Mesothelial cell of epicardium (in vitro differentiated cells): ENCODE results near the gene TSSK6. TPM values are rescaled to one million over a fixed set of nuclear protein-coding genes. Genes with fewer than 3 reads are reported as not detected.
A peak's percentile ranks its signal among the peaks of the same experiment; 100 is the strongest.

Experiments
- DNase-seq, 2 experiments: peaks; one replicate each; pipeline ENCODE4 v3.0.0; 2021; ENCODE audit warnings: low spot score in 2 of 2; ENCODE audit not compliant: unreplicated experiment in 2 of 2
- H3K27ac Mint-ChIP-seq: 2 replicates; pipeline ENCODE4 v1.8.0; 2021; ENCODE audit warnings: mixed read lengths
- H3K27me3 Mint-ChIP-seq: 2 replicates; pipeline ENCODE4 v1.8.0; 2021; ENCODE audit warnings: low read depth, mixed read lengths
- H3K36me3 Mint-ChIP-seq: 2 replicates; pipeline ENCODE4 v1.8.0; 2021; ENCODE audit warnings: mixed read lengths
- H3K4me1 Mint-ChIP-seq: 2 replicates; pipeline ENCODE4 v1.8.0; 2021; ENCODE audit warnings: mixed read lengths
- H3K4me3 Mint-ChIP-seq: 2 replicates; pipeline ENCODE4 v1.8.0; 2021; ENCODE audit warnings: mild to moderate bottlenecking, moderate library complexity, mixed read lengths
- H3K9me3 Mint-ChIP-seq: 2 replicates; pipeline ENCODE4 v1.8.0; 2021; ENCODE audit warnings: mixed read lengths
- CTCF ChIP-seq: fragments of 200-600 bp; sonication (generic); IDR thresholded peaks from one replicate; pipeline ENCODE4 v1.5.0; 2021; ENCODE audit warnings: antibody characterized with exemption; ENCODE audit not compliant: unreplicated experiment
- total RNA-seq: library from RNA; stranded (reverse); gene quantifications from 3 replicates; pipeline ENCODE4 v1.2.1, GENCODE V29; 2021

Gene TSSK6
- total RNA-seq, 1 donor from 2014 or later = 2.1 TPM

- H3K9me3 Mint-ChIP-seq = no peaks in the 10 kb centered on the region
- H3K4me3 Mint-ChIP-seq = peak overlapping the region; percentile 36
- TF ChIP-seq CTCF = no peak
- peak overlapping the region; percentile 97 for H3K27ac Mint-ChIP-seq
- no peaks in the 10 kb centered on the region for H3K27me3 Mint-ChIP-seq
- DNase-seq = no peak
- H3K36me3 Mint-ChIP-seq = peaks cover 2% of the 10 kb centered on the region
- H3K4me1 Mint-ChIP-seq = peaks cover 61% of the 10 kb centered on the region
Measured at GRCh38 chr19:19487950-19488874, 27.1 kb downstream of the TSSK6 start.

DNA sequence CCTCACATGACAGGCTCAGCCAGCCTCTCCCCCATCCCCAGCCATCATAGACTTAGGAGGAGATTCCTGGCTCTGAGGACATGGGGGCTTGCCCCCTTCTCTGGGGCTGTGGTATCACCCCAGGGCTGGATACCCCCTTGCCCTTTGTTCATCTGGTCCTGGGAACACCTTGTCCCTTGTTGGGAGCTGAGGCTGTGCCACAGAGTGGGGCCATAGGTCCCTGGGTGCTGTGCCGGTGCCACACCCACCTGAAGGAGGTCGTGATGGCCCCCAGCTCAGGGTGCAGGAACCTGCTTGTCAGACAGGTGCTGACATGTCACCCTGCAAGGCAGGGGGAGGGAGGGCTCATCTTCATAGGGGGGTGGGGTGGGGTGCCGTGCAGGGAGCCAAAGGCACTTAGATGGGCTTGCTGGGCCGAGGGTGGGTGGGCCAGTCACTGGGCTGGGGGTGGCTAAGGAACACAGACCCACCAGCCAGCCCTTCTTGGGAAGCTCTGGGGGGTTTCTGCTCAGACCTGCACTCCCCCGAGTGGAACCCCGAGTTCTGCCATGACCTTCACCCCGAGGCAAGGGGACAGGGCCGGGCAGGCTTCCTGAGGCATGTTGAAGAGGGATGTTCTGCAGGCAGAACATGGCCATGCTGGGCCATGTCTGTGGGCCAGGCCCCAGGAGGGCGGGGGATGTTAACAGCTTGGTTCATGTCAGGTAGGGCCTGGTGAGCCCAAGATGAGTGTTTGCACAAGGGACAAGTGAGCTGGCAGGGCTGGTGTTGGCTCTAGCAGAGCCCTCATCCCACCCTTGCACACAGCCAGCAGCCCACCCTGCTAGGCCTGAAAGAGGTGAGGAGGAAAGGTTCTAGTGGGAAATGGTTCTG is 28.0 kb downstream of the TSSK6 start:
- Mint-ChIP-seq H3K4me1 (peaks cover 70% of the 10 kb centered on the region), H3K4me3 (no peak overlapping the region)

DNA sequence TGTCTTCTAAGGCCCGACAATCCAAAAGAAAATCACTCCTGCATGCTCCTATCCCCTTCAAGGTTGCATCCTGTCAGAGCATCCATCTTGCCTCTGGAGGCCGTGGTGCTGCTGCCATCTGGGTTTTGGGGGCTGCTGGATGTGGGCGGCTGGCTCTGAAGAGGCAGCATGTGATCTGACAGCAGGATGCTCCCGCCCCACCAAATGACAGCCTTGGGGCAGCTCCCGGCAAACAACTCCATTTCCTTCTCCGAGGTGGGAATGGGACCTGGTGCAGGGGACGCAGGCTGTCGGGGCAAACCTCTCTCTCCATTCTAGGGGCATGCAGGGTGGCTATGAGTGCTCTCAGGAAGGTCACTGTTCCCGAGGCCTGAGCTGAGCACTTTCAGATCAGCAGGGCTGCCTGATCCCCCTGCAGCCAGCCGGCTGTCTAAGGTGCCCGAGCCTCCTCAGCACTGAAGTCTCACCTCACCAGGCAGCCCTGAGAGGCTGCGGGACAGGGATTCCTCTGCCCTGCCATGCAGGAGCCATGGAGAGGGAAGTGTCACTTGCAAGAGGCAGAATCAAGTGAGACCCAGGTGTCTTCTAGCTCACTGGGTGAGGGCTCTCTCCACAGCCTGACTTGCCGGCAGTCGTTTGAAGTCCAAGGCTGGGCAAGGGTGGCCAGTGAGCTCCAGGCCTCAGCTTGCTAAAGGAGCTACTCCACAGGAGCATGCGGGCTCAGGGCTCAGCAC is 28.8 kb downstream of the TSSK6 start:
- Mint-ChIP-seq H3K27me3 (no peaks in the 10 kb centered on the region), H3K9me3 (no peaks in the 10 kb centered on the region), H3K36me3 (peaks cover 4% of the 10 kb centered on the region), H3K27ac (peak overlapping the region; percentile 97), H3K4me3 (no peak overlapping the region), H3K4me1 (peaks cover 72% of the 10 kb centered on the region)
- TF ChIP-seq CTCF = no peak
- DNase-seq = no peak

More for the DNA sequence above, 28.0 kb downstream of the TSSK6 start:
- H3K9me3 Mint-ChIP-seq = no peaks in the 10 kb centered on the region
- no peak for DNase-seq
- H3K27me3 Mint-ChIP-seq = no peaks in the 10 kb centered on the region
- H3K36me3 Mint-ChIP-seq = peaks cover 4% of the 10 kb centered on the region
- TF ChIP-seq CTCF = no peak
- H3K27ac Mint-ChIP-seq = peak overlapping the region; percentile 97

DNA sequence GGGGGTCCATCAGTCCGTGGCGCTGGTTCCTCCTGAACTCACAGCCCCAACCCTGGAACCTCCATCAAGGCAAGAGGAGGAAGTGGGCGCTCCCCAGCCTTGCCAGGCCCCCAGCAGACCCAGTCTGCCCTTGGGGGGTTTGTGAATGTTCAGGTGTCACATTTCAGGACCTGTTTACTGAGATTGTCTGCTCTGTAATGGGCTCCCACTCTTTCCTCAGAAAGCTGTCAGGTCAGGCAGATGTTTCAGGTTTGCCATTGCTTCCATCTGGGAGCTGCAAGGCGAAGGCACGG is 29.4 kb downstream of the TSSK6 start:
- Mint-ChIP-seq H3K9me3 (no peaks in the 10 kb centered on the region), H3K4me3 (no peak overlapping the region), H3K36me3 (peaks cover 4% of the 10 kb centered on the region), H3K27ac (peak overlapping the region; percentile 97), H3K4me1 (peaks cover 72% of the 10 kb centered on the region), H3K27me3 (no peaks in the 10 kb centered on the region)
- no peak for TF ChIP-seq CTCF
- DNase-seq = no peak

DNA sequence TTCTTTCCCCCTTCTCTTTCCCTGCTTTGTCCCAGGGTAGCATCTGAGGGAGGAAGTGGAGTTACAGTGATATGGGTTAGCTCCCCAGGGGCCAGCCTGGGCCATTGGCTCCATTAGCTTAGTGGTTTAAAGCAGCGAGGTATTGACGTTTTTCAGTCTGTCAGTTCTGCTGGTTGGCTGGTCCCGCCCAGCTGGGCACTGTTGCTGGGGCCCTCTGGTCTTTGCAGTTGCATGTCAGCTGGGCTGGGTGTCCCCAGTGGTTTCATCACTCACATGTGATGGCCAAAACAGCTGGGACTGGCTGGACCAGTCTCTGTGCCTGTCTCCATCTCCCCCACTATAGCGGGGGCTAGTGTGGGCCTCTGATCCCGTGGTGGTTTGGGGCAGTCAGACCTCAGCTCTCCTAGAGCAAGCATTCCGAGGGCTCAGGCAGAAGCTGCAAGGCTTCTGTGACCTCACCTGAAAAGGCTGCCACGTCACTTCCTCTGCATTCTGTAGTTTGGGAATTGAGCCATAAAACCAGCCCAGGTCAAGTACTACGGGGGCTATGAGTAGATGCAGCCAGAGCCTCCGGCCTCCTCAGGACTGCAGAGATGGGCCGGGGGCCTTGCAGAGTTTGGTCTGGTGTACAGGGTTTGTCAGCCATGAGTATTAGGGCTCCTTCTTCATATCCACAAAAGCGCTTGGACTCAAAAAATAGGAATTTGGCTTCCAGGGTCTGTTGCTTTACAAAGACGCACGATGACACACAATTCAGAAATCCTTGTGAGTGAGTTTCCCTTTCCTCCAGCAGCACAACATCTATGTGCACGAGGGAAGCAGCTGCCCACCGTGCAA is 30.0 kb downstream of the TSSK6 start:
- no peak for TF ChIP-seq CTCF
- H3K4me1 Mint-ChIP-seq = peaks cover 70% of the 10 kb centered on the region
- no peaks in the 10 kb centered on the region for H3K9me3 Mint-ChIP-seq
- no peak for DNase-seq
- no peak overlapping the region for H3K4me3 Mint-ChIP-seq
- peaks cover 4% of the 10 kb centered on the region for H3K36me3 Mint-ChIP-seq
- peak overlapping the region; percentile 97 for H3K27ac Mint-ChIP-seq
- H3K27me3 Mint-ChIP-seq = no peaks in the 10 kb centered on the region
